ENCODE data around the gene L3MBTL2.

DNA sequence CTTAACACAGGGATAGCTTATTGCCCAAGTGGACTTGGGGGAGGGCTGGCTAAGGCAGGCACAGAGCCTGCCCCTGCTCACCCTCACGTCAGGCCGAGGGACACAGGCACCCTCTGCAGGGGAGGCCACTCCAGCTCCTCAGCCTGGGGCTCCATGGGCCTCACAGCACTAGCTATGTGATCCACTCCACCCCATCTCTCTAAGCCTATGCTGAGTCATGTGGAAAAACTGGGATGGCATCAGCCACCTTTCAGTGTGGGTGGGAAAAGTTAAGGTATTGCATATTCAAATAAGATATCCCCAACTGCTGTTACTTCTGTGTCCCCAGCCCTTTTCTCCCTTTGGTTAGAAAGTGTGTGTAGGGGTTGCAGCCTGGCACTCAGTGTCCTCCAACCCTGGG lies 58.6 kb downstream of the L3MBTL2 start:
- TF ChIP-seq SP1 (IDR thresholded peaks at IDR 0.05) (no peak), BHLHE40 (IDR thresholded peaks at IDR 0.05; ENCODE audit: borderline replicate concordance) (no peak), FOXA1 (IDR thresholded peaks at IDR 0.05) (no peak), L3MBTL2 (conservative IDR thresholded peaks at IDR 0.05) (no peak), ARNT (IDR thresholded peaks at IDR 0.05) (no peak), ELF4 (IDR thresholded peaks at IDR 0.05) (no peak), FOXM1 (IDR thresholded peaks at IDR 0.05; ENCODE audit: borderline replicate concordance) (no peak), NFRKB (IDR thresholded peaks at IDR 0.05) (no peak), TARDBP (IDR thresholded peaks at IDR 0.05) (no peak), ZNF384 (IDR thresholded peaks at IDR 0.05) (no peak)
